Suprapubic skin (tissue), 4 donors: ENCODE measurements around the gene KRTAP5-5. TPM values are rescaled to one million over a fixed set of nuclear protein-coding genes. Genes with fewer than 3 reads are reported as not detected.
"Not testable (repeated sequence)": the region's sequence is repeated elsewhere in the genome, so short reads cannot be mapped to it uniquely, and the experiment has no call there.

ENCODE experiments used
- DNase-seq, 2 donors: peaks; one replicate each; pipeline ENCODE4 v3.0.0-alpha.2; 2019; ENCODE audit warnings: low spot score in 2 of 2
- H3K27ac ChIP-seq: fragments of 200-600 bp; sonication (generic); one replicate; pipeline ENCODE4 v1.5.1; 2019
- H3K27me3 ChIP-seq: fragments of 200-600 bp; sonication (generic); one replicate; pipeline ENCODE4 v1.5.1; 2019
- H3K36me3 ChIP-seq: fragments of 200-600 bp; sonication (generic); one replicate; pipeline ENCODE4 v1.5.1; 2019
- H3K4me1 ChIP-seq: fragments of 200-600 bp; sonication (generic); one replicate; pipeline ENCODE4 v1.5.1; 2019
- H3K4me3 ChIP-seq: fragments of 200-600 bp; sonication (generic); one replicate; pipeline ENCODE4 v1.5.1; 2019; ENCODE audit warnings: mild to moderate bottlenecking
- H3K9me3 ChIP-seq: fragments of 200-600 bp; sonication (generic); one replicate; pipeline ENCODE4 v1.5.1; 2019
- CTCF ChIP-seq, 2 donors: fragments of 200-600 bp in 1 of 2; fragments of 450-650 bp in 1 of 2; sonication (generic) in 1 of 2; IDR thresholded peaks; one replicate each; pipeline ENCODE4 v1.5.1; 2016 to 2019; ENCODE audit warnings: antibody characterized with exemption in 2 of 2, mild to moderate bottlenecking in 1 of 2, moderate library complexity in 1 of 2
- EP300 ChIP-seq: sonication (generic); formaldehyde crosslinking; IDR thresholded peaks from one replicate; pipeline ENCODE4 v1.6.1; 2017; ENCODE audit warnings: antibody characterized with exemption
- POLR2A ChIP-seq, 2 donors: fragments of 450-650 bp; IDR thresholded peaks; one replicate each; pipeline ENCODE4 v1.6.1; 2017; ENCODE audit warnings: antibody characterized with exemption in 2 of 2, mild to moderate bottlenecking in 2 of 2, moderate library complexity in 2 of 2
- POLR2AphosphoS5 ChIP-seq, 3 donors: sonication (generic); formaldehyde crosslinking; IDR thresholded peaks; one replicate each; pipeline ENCODE4 v1.6.1; 2017; ENCODE audit warnings: antibody characterized with exemption in 3 of 3
- WGBS: methylation state at CpG from one replicate; pipeline ENCODE4 v1.1.5; 2018; 5-methylcytosine and 5-hydroxymethylcytosine counted together
- total RNA-seq, 4 donors: library from RNA; depleted of rRNA; stranded (reverse); fragments of >200 nt; gene quantifications; one replicate each; pipeline ENCODE4 v1.1.0, GENCODE V29; 2016

KRTAP5-5 gene
- total RNA-seq, 4 donors from 2014 or later: 0.79 to 2.7 (median 1.2) TPM; not detected in 1

DNA sequence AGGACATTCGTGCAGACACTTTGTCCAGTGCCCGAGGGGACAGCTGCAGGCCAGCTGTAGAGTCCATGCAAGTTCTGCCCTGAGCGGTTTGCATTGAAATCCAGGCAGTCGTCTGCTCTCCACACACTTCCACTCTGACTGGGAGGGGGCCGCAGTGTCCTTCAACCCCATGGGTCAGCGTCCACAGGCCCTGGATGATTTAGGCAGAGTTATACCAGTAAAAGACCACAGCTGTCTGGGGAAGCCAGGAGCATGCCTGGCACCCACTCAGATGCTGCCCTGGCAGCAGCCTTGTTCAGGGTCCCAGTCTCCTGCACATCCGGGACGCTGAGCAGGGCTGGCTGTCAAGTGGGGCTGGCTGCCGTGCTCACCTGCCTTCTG lies 26.5 kb downstream of the KRTAP5-5 start:
- H3K36me3 ChIP-seq: no peaks in the 10 kb centered on the region
- H3K9me3 ChIP-seq: no peaks in the 10 kb centered on the region
- peak in 1 of 2 donors; percentile 59 for DNase-seq
- no peak overlapping the region for H3K4me3 ChIP-seq
- 100% methylated on average over 3 of the region's 9 CpGs for WGBS
- no peak overlapping the region for H3K27ac ChIP-seq
- peaks cover 12% of the 10 kb centered on the region for H3K4me1 ChIP-seq
- peaks cover 39% of the 10 kb centered on the region for H3K27me3 ChIP-seq
- TF ChIP-seq CTCF (IDR thresholded peaks at IDR 0.05) (no peak), POLR2A (IDR thresholded peaks at IDR 0.05) (no peak), EP300 (no peak), POLR2AphosphoS5 (IDR thresholded peaks at IDR 0.05) (no peak)

DNA sequence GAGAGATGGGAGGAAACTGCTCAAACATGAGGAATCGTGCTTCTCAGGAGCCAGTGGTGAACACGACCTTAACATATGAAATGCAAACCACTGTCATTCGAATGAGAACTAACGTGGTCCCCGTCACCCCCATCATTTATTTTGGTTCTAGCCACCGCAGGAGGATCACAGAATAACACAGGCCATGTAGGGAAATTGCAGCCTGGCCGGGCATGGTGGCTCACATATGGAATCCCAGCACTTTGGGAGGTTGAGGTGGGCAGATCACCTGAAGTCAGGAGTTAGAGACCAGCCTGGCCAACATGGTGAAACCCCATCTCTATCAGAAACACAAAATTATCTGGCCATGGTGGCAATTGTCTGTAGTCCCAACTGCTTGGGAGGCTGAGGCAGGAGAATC lies 27.1 kb downstream of the KRTAP5-5 start:
- Histone ChIP-seq H3K9me3 (no peaks in the 10 kb centered on the region), H3K4me3 (no peak overlapping the region), H3K4me1 (peaks cover 12% of the 10 kb centered on the region), H3K36me3 (no peaks in the 10 kb centered on the region), H3K27me3 (peaks cover 39% of the 10 kb centered on the region), H3K27ac (no peak overlapping the region)
- WGBS: 89% methylated on average over 7 of the region's 7 CpGs
- peak in 1 of 2 donors; percentile 48 for DNase-seq
- no peak for TF ChIP-seq POLR2A (IDR thresholded peaks at IDR 0.05)
- TF ChIP-seq CTCF (IDR thresholded peaks at IDR 0.05): no peak
- TF ChIP-seq EP300: no peak
- no peak for TF ChIP-seq POLR2AphosphoS5 (IDR thresholded peaks at IDR 0.05)

DNA sequence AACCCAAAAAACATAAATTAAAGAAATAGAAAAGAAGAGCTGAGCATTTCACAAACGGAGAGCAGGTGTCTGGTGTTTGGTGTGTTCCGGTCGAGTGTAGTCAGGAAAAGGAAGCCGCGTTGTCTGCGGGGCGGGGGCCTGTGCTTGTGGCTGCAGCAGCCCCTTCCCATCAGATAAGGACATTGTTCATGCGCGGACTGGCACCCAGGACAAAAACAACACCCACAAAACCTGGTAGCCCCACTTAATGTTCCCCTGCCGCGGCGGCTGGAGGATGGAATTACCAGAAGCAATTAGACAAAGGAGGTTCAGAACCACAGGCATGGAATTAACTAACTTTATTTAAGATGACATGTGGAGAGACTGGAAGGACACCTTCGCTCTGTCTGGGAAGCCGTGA lies 29.9 kb downstream of the KRTAP5-5 start:
- peak in 1 of 2 donors; percentile 74 for DNase-seq
- 62% methylated on average over 14 of the region's 14 CpGs for WGBS
- Histone ChIP-seq H3K9me3 (no peaks in the 10 kb centered on the region), H3K4me1 (no peaks in the 10 kb centered on the region), H3K27me3 (peaks cover 33% of the 10 kb centered on the region), H3K4me3 (no peak overlapping the region), H3K36me3 (no peaks in the 10 kb centered on the region), H3K27ac (no peak overlapping the region)
- no peak for TF ChIP-seq CTCF (IDR thresholded peaks at IDR 0.05)
- no peak for TF ChIP-seq EP300
- TF ChIP-seq POLR2AphosphoS5 (IDR thresholded peaks at IDR 0.05): no peak
- no peak for TF ChIP-seq POLR2A (IDR thresholded peaks at IDR 0.05)

- WGBS: 73% methylated on average over 24 of the region's 24 CpGs
- DNase-seq: peak in 1 of 2 donors; percentile 60
- H3K4me1 ChIP-seq: no peaks in the 10 kb centered on the region
- H3K9me3 ChIP-seq: no peaks in the 10 kb centered on the region
- H3K36me3 ChIP-seq: no peaks in the 10 kb centered on the region
- H3K27me3 ChIP-seq: peaks cover 25% of the 10 kb centered on the region
- H3K27ac ChIP-seq: no peak overlapping the region
- H3K4me3 ChIP-seq: no peak overlapping the region
- TF ChIP-seq POLR2A (IDR thresholded peaks at IDR 0.05) (no peak), CTCF (IDR thresholded peaks at IDR 0.05) (no peak)
These were observed 30.7 kb downstream of the KRTAP5-5 start for GRCh38 chr11:1660111-1660867.

GRCh38 chr11:1661454-1662269 lies 32.1 kb downstream of the KRTAP5-5 start:
- DNase-seq: peak in 1 of 2 donors; percentile 20
- H3K4me3 ChIP-seq, H3K36me3 ChIP-seq, H3K9me3 ChIP-seq, H3K4me1 ChIP-seq, H3K27ac ChIP-seq: not testable (repeated sequence)
- 81% methylated on average over 2 of the region's 25 CpGs for WGBS
- peaks cover 12% of the 10 kb centered on the region for H3K27me3 ChIP-seq

GRCh38 chr11:1662699-1663283 lies 33.2 kb downstream of the KRTAP5-5 start:
- H3K36me3 ChIP-seq, H3K4me3 ChIP-seq, H3K4me1 ChIP-seq, H3K27ac ChIP-seq, DNase-seq, H3K9me3 ChIP-seq: not testable (repeated sequence)
- H3K27me3 ChIP-seq: peaks cover 20% of the 10 kb centered on the region
- 75% methylated on average over 16 of the region's 18 CpGs for WGBS
